ENCODE data around the gene KLHL26. TPM values are rescaled to one million over a fixed set of nuclear protein-coding genes. Genes with fewer than 3 reads are reported as not detected.

KLHL26 gene
- total RNA-seq, 1 experiment from 2014 or later = 2.5 TPM

- DNase-seq (ENCODE audit: low spot score) = peak; percentile 69
Measured at GRCh38 chr19:18683109-18683957, 46.5 kb downstream of the KLHL26 start, which contains the start of gene CRTC1. TSS of gene CRTC1 (plus strand) at chr19:18683680. CDS start at chr19:18683703, 23 bp downstream.

DNA sequence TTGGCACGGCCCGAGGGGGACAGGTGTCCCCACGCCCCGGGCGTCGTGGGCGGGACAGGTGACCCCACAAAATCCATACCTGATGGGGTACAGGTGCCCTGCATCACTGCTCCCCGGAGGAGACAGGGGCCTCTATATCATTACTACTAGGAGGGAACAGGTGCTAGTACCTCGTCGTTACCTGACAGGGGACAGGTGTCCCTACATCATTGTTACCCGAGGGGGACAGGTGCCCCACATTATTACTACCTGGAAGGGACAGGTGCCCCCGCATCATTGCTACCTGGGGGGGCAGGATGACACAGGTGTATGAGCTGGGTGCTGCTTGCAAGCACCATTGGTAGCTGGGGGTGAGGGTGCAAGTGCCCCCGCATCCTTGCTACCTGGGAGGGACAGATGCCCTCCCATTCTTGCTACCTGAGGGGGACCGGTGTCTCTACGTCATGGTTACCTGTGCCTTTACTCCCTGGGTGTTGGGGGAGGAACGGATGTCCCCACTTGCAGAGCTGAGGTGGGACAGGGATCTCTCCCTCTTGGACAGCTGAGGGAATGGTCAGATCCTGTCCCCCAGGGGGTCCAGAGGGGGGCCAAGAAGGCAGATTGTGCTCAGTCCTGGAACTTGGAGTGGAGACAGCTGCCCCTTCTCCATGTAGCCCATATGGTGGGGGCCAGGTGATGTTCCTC is 47.3 kb downstream of the KLHL26 start:
- no peak for DNase-seq (ENCODE audit: low spot score)

GRCh38 chr19:18684642-18684993 is 47.8 kb downstream of the KLHL26 start:
- no peak for DNase-seq (ENCODE audit: low spot score)

GRCh38 chr19:18685597-18686190 is 48.9 kb downstream of the KLHL26 start:
- DNase-seq (ENCODE audit: low spot score) = no peak

- DNase-seq (ENCODE audit: low spot score) = no peak
Measured at GRCh38 chr19:18687740-18688465, 51.1 kb downstream of the KLHL26 start.

- no peak for DNase-seq (ENCODE audit: low spot score)
Measured at GRCh38 chr19:18696023-18696422, 59.2 kb downstream of the KLHL26 start.

GRCh38 chr19:18697680-18698079 is 60.9 kb downstream of the KLHL26 start:
- DNase-seq (ENCODE audit: low spot score) = no peak

DNA sequence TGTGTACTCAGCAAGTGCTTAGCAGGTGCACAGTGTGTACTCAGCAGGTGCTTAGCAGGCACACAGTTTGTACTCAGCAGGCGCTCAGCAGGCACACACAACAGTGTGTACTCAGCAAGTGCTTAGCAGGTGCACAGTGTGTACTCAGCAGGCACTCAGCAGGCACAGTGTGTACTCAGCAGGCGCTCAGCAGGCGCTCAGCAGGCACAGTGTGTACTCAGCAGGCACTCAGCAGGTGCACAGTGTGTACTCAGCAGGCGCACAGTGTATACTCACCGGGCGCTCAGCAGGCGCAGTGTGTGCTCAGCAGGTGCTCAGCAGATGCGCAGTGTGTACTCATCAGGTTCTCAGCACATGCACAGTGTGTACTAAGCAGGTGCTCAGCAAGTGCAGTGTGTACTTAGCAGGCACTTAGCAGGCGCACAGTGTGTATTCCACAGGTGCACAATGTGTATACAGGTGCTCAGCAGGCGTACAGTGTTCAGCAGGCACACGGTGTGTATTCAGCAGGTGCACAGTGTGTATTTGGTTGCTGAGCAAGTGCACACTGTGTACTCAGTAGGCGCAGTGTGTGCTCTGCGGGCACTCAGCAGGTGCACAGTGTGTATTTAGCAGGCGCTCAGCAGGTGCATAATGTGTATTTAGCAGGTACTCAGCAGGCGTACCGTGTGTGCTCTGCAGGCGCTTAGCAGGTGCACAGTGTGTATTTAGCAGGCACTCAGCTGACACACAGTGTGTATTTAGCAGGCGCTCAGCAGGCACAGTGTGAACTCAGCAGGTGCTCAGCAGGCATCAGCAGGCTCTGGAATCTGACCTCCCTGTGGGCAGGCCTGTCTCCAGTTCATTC is 61.7 kb downstream of the KLHL26 start:
- no peak for DNase-seq (ENCODE audit: low spot score)

GRCh38 chr19:18699403-18700054 is 62.7 kb downstream of the KLHL26 start:
- no peak for DNase-seq (ENCODE audit: low spot score)

DNA sequence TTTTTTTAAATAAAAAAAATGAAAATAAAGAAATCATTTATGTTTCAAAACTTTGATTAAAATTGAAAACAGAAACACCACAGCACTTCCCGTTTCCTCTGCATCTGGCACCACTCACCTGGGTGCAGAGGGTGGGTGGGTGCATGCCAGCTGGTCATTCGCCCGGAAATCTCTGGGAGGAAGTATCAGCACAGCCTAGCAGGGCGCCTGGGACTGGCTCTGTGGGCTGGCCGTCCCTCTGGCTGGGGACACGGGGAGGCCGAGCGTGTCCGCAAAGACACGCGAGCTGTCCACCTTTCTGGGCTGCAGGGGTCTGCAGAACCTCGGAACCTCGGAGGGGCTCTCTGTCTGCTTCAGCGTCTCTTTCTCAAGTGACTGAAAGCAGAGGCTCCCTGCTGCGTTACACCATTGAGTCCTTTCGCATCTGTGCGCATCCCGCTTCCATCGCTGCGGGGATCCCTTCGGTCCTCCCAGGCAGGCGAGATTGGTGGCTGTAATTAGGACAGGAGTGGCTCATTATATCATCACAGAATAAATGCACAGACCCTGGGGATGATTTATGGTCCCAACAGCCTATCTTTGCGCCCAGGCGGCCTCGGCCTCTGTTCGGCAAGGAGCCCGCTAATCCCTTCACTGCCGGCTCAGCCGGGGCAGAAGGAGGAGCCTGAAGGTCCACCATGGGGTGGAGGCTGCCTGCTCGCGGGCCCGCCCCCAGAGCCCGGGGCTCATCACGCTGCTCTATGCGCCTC is 63.8 kb downstream of the KLHL26 start:
- peak; percentile 67 for DNase-seq (ENCODE audit: low spot score)

DNA sequence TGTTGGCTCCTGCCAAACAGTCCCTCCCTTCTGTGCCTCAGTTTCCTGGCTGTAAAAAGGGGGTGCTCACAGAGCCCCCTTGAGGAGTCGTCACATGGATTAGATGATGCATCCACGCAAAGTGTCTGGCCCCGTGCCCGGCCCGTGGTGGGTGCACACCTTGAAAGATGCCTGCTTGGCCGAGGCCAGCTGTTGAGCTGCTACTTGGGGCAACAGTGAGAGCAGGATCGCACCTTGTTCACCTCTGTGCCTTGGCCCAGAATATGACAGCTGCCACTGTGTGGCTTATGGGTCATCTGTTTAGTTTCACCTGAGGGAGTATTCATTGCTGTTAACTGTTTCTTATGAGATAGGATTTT is 64.4 kb downstream of the KLHL26 start:
- no peak for DNase-seq (ENCODE audit: low spot score)

GRCh38 chr19:18704054-18704453 is 67.2 kb downstream of the KLHL26 start:
- no peak for DNase-seq (ENCODE audit: low spot score)

- DNase-seq (ENCODE audit: low spot score) = no peak
Measured at GRCh38 chr19:18704971-18705370, 68.1 kb downstream of the KLHL26 start.

GRCh38 chr19:18708452-18709231 is 71.8 kb downstream of the KLHL26 start:
- DNase-seq (ENCODE audit: low spot score) = no peak

DNA sequence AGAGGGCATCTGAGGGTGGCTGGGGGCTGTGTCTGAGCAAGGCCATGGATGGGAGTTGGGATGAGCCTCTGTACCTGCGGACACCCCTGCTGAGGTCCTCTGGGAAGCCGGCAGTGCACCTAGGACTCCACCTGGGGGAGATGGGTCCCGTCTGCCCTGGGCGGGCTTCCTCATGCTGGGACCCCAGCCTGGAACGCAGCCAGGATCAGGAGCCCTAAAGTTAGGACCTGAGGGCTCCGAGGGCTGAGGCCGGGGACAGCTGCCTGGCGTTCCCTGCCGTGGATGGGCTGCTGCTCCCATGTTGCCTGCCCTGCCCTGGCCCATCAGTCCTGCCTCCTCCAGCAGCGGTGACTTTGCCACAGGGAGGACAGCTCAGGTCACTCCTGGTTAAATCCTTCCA is 72.7 kb downstream of the KLHL26 start:
- DNase-seq (ENCODE audit: low spot score) = no peak

DNA sequence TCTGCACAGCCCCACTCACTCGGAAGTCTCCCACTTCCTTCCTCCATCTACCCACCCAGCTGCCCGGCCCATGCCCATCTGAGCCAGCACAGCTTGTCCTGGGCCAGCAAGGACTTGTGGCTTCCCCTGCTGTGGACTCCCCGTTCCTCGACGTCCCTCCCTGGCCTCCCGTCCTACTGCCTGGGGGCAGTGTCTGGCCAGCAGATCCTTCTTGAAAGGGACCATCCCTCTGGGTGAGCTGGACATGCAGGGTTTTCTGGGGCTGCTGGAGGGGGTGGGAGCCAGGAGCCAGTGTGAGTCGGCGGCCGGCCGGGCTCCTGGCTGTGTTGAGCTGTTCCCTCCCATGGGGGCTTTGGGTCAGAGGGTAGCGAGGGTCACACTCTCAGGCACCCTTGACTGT is 73.4 kb downstream of the KLHL26 start:
- no peak for DNase-seq (ENCODE audit: low spot score)

- no peak for DNase-seq (ENCODE audit: low spot score)
Measured at GRCh38 chr19:18710996-18711751, 74.3 kb downstream of the KLHL26 start.

- DNase-seq (ENCODE audit: low spot score) = no peak
Measured at GRCh38 chr19:18711893-18712292, 75.1 kb downstream of the KLHL26 start.
